ENCODE results near the gene IQGAP2. TPM values are rescaled to one million over a fixed set of nuclear protein-coding genes. Genes with fewer than 3 reads are reported as not detected.
A peak's percentile ranks its signal among the peaks of the same experiment; 100 is the strongest.

Gene IQGAP2
- total and polyA plus RNA-seq, 9 of the 15 experiments (the other 6 are each of a cell fraction or from before 2014, with no cell fraction given) = 8.7 to 23.2 (median 17.4) TPM

DNA sequence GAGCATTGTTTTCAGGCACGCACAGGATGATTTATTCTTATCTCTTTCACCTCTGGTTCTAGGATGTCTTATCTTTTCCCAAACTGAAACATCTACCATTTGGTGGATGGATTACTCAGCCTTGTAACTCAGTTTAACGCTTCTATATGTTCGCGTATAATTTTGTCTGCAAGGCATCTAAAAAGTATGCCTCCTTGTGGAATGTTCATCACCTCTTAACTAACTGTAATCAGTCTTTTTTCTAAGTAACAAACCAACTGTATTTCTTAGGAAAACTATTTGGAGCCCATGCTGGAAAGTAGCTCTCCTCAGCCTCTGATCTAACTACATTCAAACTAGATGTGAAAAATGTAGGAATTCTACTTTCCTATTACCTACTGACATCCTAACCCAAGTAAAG is 231.6 kb downstream of the IQGAP2 start (continued):
- TF ChIP-seq, protein P1, sequence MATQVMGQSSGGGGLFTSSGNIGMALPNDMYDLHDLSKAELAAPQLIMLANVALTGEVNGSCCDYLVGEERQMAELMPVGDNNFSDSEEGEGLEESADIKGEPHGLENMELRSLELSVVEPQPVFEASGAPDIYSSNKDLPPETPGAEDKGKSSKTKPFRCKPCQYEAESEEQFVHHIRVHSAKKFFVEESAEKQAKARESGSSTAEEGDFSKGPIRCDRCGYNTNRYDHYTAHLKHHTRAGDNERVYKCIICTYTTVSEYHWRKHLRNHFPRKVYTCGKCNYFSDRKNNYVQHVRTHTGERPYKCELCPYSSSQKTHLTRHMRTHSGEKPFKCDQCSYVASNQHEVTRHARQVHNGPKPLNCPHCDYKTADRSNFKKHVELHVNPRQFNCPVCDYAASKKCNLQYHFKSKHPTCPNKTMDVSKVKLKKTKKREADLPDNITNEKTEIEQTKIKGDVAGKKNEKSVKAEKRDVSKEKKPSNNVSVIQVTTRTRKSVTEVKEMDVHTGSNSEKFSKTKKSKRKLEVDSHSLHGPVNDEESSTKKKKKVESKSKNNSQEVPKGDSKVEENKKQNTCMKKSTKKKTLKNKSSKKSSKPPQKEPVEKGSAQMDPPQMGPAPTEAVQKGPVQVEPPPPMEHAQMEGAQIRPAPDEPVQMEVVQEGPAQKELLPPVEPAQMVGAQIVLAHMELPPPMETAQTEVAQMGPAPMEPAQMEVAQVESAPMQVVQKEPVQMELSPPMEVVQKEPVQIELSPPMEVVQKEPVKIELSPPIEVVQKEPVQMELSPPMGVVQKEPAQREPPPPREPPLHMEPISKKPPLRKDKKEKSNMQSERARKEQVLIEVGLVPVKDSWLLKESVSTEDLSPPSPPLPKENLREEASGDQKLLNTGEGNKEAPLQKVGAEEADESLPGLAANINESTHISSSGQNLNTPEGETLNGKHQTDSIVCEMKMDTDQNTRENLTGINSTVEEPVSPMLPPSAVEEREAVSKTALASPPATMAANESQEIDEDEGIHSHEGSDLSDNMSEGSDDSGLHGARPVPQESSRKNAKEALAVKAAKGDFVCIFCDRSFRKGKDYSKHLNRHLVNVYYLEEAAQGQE (IDR thresholded peaks at IDR 0.05; ENCODE audit: borderline replicate concordance) = peak; percentile 10; the same call in 1 of the 2 replicates
- TF ChIP-seq, protein P1 (CRISPR knock-in tag; IDR thresholded peaks at IDR 0.05; ENCODE audit: low read depth) = no peak
- TF ChIP-seq ETV5 (CRISPR knock-in tag; IDR thresholded peaks at IDR 0.05; ENCODE audit: low read depth) = no peak
- TF ChIP-seq ZNF764 (CRISPR knock-in tag; IDR thresholded peaks at IDR 0.05; ENCODE audit: low read depth) = no peak
- no peak for TF ChIP-seq POLR2AphosphoS5 (IDR thresholded peaks at IDR 0.05; ENCODE audit: control insufficient read depth, insufficient read depth, low read depth, low read length)
- TF ChIP-seq KAT8 (IDR thresholded peaks at IDR 0.05; ENCODE audit: low read depth) = no peak
- no peak for TF ChIP-seq NCOA1 (IDR thresholded peaks at IDR 0.05; ENCODE audit: low read depth)
- no peak for TF ChIP-seq ZBTB1 (CRISPR knock-in tag; IDR thresholded peaks at IDR 0.05; ENCODE audit: borderline replicate concordance, low read depth)
- TF ChIP-seq, protein P2, sequence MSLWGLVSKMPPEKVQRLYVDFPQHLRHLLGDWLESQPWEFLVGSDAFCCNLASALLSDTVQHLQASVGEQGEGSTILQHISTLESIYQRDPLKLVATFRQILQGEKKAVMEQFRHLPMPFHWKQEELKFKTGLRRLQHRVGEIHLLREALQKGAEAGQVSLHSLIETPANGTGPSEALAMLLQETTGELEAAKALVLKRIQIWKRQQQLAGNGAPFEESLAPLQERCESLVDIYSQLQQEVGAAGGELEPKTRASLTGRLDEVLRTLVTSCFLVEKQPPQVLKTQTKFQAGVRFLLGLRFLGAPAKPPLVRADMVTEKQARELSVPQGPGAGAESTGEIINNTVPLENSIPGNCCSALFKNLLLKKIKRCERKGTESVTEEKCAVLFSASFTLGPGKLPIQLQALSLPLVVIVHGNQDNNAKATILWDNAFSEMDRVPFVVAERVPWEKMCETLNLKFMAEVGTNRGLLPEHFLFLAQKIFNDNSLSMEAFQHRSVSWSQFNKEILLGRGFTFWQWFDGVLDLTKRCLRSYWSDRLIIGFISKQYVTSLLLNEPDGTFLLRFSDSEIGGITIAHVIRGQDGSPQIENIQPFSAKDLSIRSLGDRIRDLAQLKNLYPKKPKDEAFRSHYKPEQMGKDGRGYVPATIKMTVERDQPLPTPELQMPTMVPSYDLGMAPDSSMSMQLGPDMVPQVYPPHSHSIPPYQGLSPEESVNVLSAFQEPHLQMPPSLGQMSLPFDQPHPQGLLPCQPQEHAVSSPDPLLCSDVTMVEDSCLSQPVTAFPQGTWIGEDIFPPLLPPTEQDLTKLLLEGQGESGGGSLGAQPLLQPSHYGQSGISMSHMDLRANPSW (CRISPR knock-in tag; IDR thresholded peaks at IDR 0.05) = no peak
- TF ChIP-seq BCL6 (CRISPR knock-in tag; IDR thresholded peaks at IDR 0.05) = no peak
- TF ChIP-seq, protein P3, sequence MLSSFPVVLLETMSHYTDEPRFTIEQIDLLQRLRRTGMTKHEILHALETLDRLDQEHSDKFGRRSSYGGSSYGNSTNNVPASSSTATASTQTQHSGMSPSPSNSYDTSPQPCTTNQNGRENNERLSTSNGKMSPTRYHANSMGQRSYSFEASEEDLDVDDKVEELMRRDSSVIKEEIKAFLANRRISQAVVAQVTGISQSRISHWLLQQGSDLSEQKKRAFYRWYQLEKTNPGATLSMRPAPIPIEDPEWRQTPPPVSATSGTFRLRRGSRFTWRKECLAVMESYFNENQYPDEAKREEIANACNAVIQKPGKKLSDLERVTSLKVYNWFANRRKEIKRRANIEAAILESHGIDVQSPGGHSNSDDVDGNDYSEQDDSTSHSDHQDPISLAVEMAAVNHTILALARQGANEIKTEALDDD (IDR thresholded peaks at IDR 0.05) = peak; percentile 56; the same call in 1 of the 2 replicates
- peak; percentile 7; the same call in 1 of the 2 replicates for TF ChIP-seq CBFA2T3 (IDR thresholded peaks at IDR 0.05)
- TF ChIP-seq, protein P4, sequence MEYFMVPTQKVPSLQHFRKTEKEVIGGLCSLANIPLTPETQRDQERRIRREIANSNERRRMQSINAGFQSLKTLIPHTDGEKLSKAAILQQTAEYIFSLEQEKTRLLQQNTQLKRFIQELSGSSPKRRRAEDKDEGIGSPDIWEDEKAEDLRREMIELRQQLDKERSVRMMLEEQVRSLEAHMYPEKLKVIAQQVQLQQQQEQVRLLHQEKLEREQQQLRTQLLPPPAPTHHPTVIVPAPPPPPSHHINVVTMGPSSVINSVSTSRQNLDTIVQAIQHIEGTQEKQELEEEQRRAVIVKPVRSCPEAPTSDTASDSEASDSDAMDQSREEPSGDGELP (CRISPR knock-in tag; IDR thresholded peaks at IDR 0.05; ENCODE audit: borderline replicate concordance) = no peak
- peak; percentile 37; the same call in 1 of the 2 replicates for TF ChIP-seq SMARCC2 (IDR thresholded peaks at IDR 0.05; ENCODE audit: low read depth)
- no peak for TF ChIP-seq SREBF1 (IDR thresholded peaks at IDR 0.05; ENCODE audit: borderline replicate concordance, low read depth, low read length)
